ENCODE results near the gene ATP13A5. TPM values are rescaled to one million over a fixed set of nuclear protein-coding genes. Genes with fewer than 3 reads are reported as not detected.

Gene ATP13A5, protein sequence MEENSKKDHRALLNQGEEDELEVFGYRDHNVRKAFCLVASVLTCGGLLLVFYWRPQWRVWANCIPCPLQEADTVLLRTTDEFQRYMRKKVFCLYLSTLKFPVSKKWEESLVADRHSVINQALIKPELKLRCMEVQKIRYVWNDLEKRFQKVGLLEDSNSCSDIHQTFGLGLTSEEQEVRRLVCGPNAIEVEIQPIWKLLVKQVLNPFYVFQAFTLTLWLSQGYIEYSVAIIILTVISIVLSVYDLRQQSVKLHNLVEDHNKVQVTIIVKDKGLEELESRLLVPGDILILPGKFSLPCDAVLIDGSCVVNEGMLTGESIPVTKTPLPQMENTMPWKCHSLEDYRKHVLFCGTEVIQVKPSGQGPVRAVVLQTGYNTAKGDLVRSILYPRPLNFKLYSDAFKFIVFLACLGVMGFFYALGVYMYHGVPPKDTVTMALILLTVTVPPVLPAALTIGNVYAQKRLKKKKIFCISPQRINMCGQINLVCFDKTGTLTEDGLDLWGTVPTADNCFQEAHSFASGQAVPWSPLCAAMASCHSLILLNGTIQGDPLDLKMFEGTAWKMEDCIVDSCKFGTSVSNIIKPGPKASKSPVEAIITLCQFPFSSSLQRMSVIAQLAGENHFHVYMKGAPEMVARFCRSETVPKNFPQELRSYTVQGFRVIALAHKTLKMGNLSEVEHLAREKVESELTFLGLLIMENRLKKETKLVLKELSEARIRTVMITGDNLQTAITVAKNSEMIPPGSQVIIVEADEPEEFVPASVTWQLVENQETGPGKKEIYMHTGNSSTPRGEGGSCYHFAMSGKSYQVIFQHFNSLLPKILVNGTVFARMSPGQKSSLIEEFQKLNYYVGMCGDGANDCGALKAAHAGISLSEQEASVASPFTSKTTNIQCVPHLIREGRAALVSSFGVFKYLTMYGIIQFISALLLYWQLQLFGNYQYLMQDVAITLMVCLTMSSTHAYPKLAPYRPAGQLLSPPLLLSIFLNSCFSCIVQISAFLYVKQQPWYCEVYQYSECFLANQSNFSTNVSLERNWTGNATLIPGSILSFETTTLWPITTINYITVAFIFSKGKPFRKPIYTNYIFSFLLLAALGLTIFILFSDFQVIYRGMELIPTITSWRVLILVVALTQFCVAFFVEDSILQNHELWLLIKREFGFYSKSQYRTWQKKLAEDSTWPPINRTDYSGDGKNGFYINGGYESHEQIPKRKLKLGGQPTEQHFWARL
- polyA plus RNA-seq, result under 1 TPM in 1 of 3 donors, not detected in 2; 0.05 TPM

DNA sequence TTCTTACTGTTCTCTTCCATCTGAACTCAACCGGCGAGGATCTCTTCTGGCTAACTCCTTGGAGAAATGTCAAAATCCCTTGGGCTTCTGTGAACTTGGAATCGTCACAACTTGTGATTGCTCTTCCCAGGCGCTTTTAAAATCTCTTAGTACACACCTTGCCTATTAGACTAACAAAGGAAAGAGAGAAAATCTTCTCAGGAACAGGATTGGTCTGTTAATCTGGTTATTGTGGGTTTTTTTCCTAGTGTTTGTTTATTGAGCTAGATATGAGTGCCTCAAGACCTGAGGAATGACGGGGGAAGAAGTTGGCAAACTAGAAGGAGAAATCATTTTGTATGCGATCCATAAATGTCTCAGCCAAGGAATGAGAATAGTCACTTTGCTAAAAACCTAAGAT is at the start of gene ATP13A5:
ATP13A5 (minus strand) TSS at position 48 of the 400 bp plus-strand sequence; CDS start at position 20, 28 bp downstream.
- H3K27ac ChIP-seq (ENCODE audit: low read depth, low read length), result no peak within 1 kb of the TSS
- WGBS, 3 donors, result 53 to 68% (median 64%) methylated on average over 6 of the region's 6 CpGs

GRCh38 chr3:193418576-193419373 is 40.2 kb upstream of the ATP13A5 start:
- 87 to 93% (median 92%) methylated on average over 4 of the region's 4 CpGs for WGBS, 3 donors
- no peak overlapping the region for H3K27ac ChIP-seq (ENCODE audit: low read depth, low read length)

GRCh38 chr3:193416629-193417028 is 38.1 kb upstream of the ATP13A5 start:
- WGBS, 3 donors, result 94 to 96% (median 95%) methylated on average over 2 of the region's 2 CpGs
- H3K27ac ChIP-seq (ENCODE audit: low read depth, low read length), result no peak overlapping the region

GRCh38 chr3:193407688-193408087 is 29.1 kb upstream of the ATP13A5 start:
- no peak overlapping the region for H3K27ac ChIP-seq (ENCODE audit: low read depth, low read length)
- 50 to 74% (median 63%) methylated on average over 1 of the region's 1 CpG for WGBS, 3 donors

GRCh38 chr3:193407112-193407511 is 28.6 kb upstream of the ATP13A5 start:
- H3K27ac ChIP-seq (ENCODE audit: low read depth, low read length), result no peak overlapping the region
- 64 to 75% (median 71%) methylated on average over 6 of the region's 6 CpGs for WGBS, 3 donors

- 74 to 93% (median 87%) methylated on average over 2 of the region's 2 CpGs for WGBS, 3 donors
- H3K27ac ChIP-seq (ENCODE audit: low read depth, low read length), result no peak overlapping the region
Observed at GRCh38 chr3:193403307-193403706, 24.8 kb upstream of the ATP13A5 start.

DNA sequence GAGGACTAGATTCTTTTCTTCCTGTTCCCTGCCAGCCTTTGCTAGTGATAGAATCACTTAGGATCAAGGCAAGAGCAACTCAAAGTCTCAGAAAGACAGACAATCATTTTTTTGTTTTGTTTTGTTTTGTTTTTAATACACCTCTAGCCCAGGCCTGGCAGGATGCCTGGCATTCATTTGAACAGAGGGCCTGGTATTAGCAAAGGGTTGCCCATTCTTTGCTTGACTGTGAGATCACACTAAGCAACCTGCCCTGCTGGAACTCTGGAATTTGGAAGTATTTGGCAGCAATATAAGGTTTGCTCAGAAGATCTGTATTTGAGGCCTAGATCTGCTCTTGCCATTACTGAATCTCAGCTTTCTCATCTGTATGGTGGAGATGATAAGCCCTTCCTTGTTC is 21.8 kb upstream of the ATP13A5 start:
- H3K27ac ChIP-seq (ENCODE audit: low read depth, low read length), result no peak overlapping the region

DNA sequence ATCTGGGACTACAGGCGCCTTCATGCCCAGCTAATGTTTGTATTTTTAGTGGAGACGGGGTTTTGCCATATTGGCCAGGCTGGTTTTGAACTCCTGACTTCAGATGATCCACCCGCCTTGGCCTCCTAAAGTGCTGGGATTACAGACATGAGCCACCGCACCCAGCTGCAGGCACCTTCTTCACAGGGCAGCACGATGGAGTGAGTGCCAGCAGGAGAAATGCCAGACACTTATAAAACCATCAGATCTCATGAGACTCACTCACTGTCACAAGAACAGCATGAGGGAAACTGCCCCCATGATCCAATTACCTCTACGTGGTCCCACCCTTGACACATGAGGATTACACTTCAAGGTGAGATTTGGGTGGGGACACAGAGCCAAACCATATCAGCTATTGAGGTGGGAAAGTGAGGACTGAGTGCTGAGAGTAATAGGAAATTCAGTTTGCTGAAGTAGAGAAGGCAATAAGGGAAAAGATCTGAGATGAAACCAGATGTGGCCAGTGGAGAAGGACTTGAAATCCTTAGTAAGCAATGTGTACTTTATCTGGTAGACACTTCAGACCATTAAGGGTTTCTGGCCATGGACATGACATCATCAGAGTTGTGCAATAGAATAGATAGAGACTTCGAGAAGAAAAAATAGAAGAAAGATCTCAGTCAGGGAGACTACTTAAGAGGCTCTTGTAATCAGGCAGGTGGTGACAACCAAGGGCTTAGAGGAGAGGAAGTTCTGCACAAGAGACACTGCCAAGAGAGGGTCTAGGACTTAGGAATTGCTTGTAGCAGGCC is 18.1 kb upstream of the ATP13A5 start:
- H3K27ac ChIP-seq (ENCODE audit: low read depth, low read length), result no peak overlapping the region
- WGBS, 3 donors, result 73 to 77% (median 76%) methylated on average over 7 of the region's 7 CpGs

DNA sequence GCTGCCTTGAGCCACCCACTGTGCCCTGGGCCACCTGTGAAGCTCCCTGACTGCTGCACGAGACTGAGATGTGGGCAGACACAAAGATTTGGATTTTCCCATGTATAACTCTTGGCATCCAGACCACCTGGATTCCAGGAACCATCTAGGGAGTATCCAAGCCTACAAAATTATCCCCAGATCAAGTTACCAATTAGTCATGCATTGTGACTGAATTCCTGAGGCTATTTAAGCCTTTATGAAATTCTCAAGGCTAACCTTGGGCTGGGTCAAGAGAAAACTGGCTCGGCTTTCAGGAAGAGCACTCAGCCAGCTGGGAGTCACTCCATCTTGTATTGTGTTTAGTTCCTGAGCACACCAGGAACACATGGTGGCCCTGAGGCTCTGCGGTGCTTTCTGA is 13.3 kb upstream of the ATP13A5 start:
- no peak overlapping the region for H3K27ac ChIP-seq (ENCODE audit: low read depth, low read length)
- WGBS, 3 donors, result 58 to 73% (median 62%) methylated on average over 3 of the region's 3 CpGs

GRCh38 chr3:193389335-193389734 is 10.8 kb upstream of the ATP13A5 start:
- 62 to 78% (median 74%) methylated on average over 2 of the region's 2 CpGs for WGBS, 3 donors

DNA sequence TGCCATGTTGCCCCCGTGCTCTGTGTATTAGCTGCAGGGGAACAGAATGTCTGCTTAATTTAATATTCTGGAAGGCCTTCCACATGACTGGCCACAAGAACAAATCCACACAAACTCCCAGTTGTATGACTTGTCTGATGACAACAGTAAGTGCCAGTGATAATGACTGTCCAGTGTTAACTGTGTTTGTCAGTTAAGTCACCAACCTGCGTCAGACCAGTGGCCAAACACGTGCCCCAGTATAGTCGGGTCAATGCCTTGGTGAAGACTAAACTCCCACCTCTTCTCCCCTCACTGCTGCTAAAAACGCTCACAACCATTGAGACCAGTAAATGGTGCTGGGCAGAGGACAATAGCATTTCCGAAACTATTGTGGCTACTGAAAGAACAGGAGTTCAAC is 9.8 kb upstream of the ATP13A5 start:
- WGBS, 3 donors, result 69 to 88% (median 86%) methylated on average over 6 of the region's 6 CpGs

More at GRCh38 chr3:193389335-193389734, 10.8 kb upstream of the ATP13A5 start:
- H3K27ac ChIP-seq (ENCODE audit: low read depth, low read length), result no peak overlapping the region

DNA sequence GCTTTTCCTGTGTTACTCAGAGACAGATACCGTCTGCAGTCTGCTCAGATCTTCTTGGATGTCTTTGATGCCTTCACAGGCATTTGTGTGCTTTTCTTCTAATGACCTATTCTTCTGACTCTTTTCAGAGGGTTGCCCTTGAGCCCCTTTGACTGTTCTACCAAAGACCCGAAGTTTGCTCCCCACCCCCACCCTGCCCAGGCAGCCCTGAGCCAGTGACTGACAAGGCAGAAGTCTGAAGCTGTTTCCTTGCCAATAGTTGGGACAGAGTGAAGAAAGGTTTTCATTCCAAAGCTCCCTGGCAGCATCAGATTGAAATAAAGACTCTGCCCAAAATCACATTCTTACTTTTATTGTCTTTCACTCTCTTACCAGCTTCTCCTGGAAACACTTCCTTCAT is 9.0 kb upstream of the ATP13A5 start:
- WGBS, 3 donors, result 36 to 55% (median 46%) methylated on average over 2 of the region's 2 CpGs
- no peak overlapping the region for H3K27ac ChIP-seq (ENCODE audit: low read depth, low read length)

More for the DNA sequence above, 9.8 kb upstream of the ATP13A5 start:
- H3K27ac ChIP-seq (ENCODE audit: low read depth, low read length), result no peak overlapping the region

DNA sequence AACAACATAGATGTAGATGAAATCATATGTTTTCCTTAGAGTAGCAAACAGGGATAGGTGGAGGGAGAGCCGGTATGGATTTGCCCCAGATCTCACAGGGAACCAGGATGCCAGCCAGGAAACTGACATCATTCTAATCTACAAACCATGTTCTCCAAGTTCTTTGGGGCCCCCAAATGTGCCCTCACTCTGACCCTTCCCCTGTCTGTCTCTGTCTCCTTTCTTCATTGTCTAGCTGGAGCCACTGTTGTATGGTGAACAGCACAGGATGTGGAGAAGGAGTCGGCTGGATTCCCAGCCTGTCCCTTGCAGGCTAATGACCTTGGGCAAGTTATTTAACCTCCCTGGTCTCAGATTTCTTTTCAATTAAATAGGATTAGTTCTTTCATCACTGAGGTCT is 962 bp downstream of the ATP13A5 start:
- 20 to 46% (median 28%) methylated on average over 2 of the region's 2 CpGs for WGBS, 3 donors
- H3K27ac ChIP-seq (ENCODE audit: low read depth, low read length), result no peak overlapping the region

- 87 to 91% (median 88%) methylated on average over 8 of the region's 8 CpGs for WGBS, 3 donors
- no peak overlapping the region for H3K27ac ChIP-seq (ENCODE audit: low read depth, low read length)
Observed at GRCh38 chr3:193375614-193376013, 2.9 kb downstream of the ATP13A5 start.

- no peak overlapping the region for H3K27ac ChIP-seq (ENCODE audit: low read depth, low read length)
Observed at GRCh38 chr3:193372783-193373182, 5.8 kb downstream of the ATP13A5 start.

GRCh38 chr3:193367868-193368267 is 10.7 kb downstream of the ATP13A5 start:
- 35 to 78% (median 40%) methylated on average over 1 of the region's 1 CpG for WGBS, 3 donors
- no peak overlapping the region for H3K27ac ChIP-seq (ENCODE audit: low read depth, low read length)

DNA sequence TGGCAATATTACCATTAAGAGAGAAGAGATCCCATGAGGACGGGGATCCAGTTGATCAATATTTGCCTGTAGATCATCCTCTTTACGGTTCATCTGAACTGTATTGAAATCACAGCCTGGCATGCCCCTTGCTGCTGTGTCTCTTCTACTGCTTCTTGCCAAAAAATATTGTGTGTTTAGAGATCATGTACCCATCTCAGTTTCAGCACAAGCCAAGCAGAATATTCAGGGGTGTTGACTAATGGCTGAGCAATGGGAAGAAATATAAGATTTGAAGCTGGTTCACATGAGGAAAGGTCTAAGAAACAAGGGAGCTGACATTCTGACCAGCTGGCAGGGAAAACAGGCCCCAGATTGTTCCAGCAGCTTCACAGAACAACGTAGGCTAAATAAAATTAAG is 21.3 kb downstream of the ATP13A5 start:
- WGBS, 3 donors, result 73 to 80% (median 77%) methylated on average over 3 of the region's 3 CpGs

More for the DNA sequence above, 21.3 kb downstream of the ATP13A5 start:
- no peak overlapping the region for H3K27ac ChIP-seq (ENCODE audit: low read depth, low read length)
